HPDE6-E6E7 (cell line): ENCODE measurements around the gene RIMOC1.
"Not testable (repeated sequence)": the region's sequence is repeated elsewhere in the genome, so short reads cannot be mapped to it uniquely, and the experiment has no call there.

Experiments used
- DNase-seq: peaks from one replicate; pipeline ENCODE4 v3.0.0; 2011; ENCODE audit warnings: missing footprints; ENCODE audit errors: extremely low spot score

Gene RIMOC1

DNA sequence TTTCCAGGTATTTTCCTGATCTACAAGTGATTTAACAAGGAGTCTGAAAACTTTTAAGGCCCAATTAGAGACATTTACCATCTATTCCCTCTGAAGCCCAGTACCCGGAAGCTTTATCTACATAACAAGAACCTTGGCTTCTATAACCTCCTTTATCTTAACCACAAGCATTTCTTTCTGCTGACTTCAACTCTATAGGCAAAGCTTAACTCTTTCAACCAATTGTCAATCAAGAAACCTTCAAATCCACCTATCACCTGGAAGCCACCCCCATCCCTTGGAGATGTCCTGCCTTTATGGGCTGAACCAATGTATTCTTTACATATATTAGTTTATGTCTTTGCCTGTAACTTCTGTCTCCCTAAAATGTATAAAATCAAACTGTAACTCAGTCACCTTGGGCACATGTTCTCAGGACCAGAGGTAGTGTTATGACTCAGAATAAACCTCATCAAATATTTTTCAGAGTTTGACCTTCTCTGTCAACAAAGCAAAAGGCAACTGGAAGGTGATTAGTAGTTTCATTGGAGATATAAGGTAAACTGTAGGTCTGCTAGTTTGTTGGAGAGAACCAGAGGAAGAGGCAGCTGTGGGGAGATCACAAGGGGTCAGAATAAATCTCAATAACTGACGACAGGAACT is 13.0 kb upstream of the RIMOC1 start:
- DNase-seq: no peak

DNA sequence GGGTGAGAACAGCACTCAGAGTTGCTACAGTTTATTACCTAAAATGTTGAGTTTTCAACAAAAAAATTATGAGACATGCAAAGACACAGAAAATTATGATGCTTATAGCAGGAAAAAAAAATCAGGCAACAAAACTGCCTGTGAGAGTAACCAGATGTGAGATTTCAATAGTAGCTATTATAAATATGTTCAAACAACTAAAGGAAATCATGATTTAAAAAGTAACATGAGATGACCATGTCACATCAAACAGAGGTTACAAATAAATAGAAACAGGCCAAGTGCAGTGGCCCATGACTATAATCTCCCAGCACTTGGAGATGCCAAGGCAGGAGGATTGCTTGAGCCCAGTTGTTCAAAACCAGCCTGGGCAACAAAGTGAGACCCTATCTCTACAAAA is 12.1 kb upstream of the RIMOC1 start:
- DNase-seq: no peak

DNA sequence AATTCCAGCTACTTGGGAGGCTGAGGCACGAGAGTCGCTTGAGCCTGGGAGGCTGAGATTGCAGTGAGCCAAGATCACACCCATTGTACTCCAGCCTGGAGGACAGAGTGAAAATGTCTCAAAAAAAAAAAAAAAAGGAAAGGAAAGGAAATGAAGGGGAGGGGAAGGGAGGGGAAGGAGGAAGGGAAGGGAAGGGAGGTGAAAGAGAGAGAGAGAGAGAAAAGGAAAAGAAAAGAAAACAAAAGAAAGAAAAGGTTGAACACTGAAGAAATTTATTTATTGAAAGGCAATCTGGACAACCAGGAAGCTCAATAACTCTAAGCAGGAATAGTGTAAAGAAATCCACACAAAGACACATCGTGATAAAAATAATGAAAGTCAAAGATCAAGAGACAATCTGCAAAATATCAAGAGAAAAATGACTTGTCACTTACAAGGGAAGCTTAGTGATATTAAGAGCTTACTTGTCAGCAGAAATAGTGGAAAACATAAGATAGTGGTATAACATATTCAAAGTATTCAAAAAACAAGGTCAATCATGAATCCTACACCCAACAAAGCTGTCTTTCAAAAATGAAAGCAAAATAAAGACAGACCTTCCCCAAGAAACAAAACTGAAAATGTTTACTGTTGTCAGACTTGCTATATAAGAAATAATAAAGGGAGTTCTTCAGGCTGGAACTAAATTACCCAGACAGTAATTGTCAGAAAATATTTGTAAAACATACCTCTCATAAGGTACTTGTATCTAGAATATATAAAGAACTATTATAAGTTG is 10.9 kb upstream of the RIMOC1 start:
- DNase-seq: no peak

DNA sequence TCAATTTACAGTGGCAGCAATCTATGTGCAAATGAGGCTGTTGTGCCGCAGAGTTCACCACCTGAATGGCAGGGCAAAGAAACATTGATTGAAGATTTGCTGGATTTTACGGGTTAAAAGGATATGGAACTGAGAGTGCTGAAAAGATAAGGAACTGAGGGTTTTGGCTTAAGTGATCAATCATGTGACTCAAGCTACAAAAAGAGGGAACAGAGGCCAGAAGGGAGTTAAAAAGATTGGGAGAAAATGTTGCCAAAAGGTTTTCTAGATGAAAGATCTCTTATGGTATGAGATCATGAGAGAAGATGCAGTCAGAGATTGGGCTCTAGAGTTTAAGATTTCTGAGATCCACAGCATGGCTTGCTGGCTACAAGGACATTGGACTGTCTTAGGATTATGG is 7.9 kb upstream of the RIMOC1 start:
- no peak for DNase-seq

DNA sequence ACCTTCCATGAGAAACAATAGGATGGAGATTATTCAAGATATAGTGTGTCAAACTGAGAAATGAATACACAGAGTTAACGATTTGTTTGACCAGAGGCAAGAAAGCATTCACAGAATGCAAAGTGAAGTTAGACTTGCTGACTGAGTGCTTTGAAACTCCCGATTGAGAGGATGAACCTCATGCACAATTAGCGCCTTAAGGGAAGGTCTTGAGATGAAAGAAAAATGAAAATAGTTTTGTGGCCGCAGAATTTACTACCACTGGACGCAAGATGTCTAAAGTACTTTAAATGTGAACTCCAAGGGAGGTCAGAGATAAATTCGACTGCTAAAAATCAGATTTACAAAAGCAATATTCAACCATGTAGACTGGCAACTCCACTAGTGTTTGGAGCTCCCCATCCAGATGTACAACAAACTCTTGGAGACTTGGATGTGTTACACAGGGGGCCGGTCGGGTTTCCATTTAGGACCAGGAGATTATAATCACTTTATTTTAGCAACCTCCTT is 707 bp upstream of the RIMOC1 start:
- no peak for DNase-seq

DNA sequence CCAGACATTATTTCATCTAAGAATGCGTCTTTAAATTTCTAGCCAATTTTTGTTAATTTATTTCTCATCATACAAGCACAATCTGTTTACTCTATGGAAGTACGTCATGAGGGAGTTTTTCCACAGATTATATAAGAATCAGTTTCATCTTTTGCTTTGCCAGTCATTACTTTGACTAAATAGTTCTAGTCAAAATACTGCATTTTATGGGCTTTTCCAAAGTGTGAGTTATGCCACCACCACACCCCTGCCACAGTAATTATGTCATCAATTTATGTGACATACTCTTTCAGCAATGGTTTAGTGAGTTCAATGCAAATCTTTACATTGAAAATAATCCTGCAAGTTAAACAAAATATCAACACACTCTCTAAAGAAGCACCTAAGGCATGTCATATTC is 2.0 kb downstream of the RIMOC1 start:
- no peak for DNase-seq

DNA sequence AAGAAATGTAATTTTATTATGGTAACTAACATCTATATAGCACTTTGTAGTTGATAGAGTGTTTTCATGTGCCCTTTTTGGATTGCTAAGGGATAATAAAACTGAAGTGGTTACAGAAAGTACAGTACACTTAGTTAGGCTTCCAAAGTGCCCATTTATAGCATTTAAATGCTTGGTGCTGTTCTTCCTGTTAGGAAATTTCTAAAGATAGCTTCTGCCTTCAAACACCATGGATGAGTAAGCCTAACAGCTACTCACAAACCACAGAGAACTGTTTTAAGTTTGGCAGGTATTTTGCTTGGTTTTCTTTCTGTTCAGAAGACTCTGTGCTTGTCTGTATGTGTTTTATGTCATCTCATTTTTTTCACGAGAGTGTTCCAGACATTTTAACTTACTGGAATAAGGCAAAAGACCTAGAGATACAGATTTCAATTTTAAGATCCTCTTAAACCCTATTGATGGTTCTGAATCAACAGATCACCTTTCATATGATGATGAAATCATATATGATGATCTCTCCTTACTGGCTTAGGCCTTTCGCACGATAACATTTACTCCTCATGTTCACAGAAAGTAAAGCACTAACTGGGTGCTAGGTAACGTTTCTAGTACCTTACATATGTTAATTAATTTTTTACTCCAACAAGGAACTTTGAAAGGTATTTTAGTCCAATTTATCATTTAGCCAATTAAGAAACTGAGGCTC is 4.4 kb downstream of the RIMOC1 start:
- DNase-seq: no peak

DNA sequence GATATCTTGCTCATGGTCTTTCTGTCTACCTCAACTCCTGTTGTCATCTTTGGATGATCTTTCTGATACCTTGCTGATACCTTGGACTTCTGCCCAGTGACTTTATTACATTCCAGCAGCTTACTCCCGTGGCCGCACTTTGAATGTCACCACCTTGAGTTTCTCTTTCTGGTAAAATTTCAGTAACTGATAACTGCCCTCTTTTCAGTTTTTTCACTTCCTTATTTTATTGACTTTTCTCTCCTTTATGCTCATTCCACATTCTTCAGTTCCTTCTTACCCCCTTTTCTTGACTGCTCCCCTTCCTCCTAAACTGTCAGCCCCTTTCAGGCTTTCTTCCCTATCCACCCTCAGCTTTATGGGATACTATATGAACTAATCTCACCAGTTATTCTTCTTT is 14.0 kb downstream of the RIMOC1 start:
- no peak for DNase-seq

DNA sequence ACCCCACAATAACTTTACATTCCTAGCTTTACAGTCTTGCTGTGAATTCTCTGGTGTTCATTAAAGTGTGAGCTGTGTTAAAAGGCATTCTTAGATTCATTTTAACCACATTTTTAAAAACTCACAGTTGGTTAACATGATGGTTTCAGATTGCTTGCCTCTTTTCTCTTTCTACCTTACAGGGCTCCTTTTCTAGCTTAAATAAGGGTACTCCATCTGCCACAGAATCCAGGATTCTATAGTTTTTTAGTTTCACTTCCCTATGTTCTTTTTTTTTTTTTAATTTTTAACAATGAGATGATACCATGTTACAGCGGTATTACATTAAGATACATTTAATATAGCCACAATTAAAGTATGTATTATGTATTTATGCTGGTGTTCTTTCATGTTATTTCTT is 17.0 kb downstream of the RIMOC1 start:
- no peak for DNase-seq

DNA sequence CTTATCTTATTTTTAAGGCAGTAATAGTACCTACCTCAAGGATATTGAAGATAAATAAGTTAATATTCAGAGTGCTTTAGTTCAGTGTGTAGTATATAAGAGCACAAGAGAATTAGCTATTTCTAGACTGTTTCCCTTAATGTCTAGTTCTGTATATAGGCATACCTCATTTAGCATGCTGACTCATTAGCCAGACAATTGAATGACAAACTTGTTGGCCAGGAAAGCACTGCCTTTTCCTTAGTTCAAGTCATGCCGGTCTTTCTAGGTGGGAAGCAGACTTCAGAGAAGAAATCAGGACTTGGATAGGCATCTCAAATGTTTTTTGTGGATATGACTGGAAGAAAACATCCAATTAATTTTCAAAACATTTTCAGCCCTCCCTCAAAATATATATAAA is 17.7 kb downstream of the RIMOC1 start:
- DNase-seq: peak; percentile 36

DNA sequence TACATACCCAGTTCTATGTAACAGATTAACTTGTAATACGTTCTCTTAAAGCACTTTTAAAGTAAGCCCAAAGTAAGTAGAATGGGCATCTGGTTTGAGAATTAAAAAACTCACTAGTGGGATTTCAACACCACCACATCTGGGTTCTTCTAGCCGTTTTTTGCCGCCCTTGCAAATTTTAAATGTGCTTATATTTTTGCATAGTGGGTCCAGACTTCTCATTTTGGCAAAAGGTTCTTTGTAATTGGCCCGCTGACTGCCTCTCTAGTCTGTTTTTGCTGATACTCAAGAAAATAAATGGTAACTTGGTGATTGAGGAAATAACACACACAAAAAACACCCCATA is 20.4 kb downstream of the RIMOC1 start:
- DNase-seq: no peak

DNA sequence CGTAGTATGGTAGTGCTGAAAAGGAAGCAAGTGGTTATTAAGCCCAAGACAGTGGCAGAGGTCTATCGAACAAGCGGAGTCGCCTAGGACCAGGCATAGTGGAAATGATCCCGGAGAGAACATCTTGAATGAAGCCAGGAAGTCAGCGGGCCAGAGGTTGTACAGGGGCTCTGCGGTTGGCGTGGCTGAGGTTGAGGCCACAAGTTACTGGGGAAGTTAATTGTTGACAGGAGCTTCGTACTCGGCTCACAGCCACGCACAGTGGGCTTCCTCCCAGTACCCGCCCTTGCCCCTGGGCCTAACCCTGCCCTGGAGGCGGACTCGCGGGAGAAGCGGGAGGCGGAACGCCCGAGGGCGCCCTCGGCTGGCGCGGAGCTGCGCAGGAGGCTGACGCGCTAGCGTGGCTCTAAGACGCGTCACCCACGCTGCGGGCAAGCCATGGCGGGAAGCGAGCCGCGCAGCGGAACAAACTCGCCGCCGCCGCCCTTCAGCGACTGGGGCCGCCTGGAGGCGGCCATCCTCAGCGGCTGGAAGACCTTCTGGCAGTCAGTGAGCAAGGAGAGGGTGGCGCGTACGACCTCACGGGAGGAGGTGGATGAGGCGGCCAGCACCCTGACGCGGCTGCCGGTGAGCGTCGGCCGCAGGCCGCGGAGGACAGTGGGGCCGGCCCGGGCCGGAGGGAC is 20.9 kb downstream of the RIMOC1 start, which contains the start of gene FBXO4:
Gene FBXO4, plus strand, starts transcription at position 410 of the 683 bp plus-strand sequence. Its CDS starts 29 bp downstream, at position 439.
- DNase-seq: peak; percentile 58

DNA sequence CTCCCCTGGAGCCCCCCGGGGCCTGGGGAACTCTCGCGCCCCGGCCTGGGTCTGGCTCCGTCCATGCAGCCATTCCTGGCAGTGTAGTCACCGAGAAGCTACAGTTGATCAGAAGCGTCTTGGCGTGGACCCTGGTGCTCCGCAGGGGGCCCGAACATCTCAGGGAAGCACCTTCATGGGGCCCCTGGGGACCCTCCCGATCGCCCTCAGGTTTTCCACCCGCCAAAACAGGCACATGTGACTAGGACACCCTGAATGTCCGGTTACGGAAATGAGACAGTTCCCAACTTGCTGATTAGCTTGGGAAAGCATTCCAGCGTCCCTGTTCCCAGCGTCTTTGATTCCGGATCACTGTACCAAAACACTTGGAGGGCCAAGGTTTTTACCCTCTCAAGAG is 21.4 kb downstream of the RIMOC1 start:
- DNase-seq: peak; percentile 7

DNA sequence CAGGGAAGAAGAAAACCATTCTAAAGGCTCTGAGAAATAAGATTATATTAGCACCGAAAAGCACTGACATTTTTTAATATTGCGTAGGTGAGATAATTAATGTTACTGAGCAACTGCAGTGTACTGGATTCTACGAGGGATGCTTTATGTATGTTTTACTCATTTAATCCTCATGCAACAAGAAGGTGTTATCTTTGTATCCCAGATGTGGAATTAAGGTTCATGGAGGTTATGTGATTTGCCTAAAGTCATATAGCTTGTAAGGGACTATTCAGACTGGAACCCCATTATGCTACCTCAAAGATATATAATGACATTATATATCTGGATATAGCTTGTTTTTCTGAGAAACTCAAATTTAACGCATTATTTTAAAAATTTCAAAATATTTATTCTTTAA is 23.5 kb downstream of the RIMOC1 start:
- no peak for DNase-seq

DNA sequence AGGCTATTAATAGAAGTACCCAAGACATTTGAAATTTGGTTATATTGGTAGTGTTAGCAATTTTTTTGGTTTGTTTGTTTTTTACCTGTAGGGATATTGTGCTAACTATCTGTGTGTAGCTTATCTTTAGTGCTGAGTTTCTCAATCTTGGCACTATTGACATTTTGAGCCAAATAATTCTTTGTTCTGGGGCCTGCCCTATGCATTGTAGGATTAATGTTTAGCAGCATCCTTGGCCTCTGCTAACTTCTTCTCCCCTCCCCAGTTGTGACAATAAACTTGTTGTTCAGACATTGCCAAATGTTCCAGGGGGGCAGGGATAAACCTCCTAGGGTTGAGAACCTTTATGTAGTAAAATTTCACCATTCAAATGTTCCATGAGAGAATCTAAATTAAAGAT is 24.9 kb downstream of the RIMOC1 start:
- no peak for DNase-seq

DNA sequence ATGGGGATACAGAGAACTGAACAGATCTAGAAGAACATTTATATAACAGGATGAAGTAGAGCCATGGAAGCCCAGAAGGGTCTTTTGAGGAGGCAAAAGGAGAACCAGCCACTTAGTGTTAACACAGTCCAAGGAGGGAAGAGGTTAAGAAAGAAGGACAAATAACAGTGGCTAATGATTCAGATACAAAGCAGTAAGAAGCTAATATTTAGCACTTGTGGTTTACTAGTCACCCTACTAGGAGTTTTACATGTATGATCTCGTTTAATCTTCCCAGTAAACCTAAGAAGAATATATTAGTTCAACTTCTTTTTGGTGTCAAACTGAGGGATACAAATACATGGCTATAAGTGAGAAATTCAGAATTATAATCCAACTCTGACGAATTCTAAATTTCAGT is 28.6 kb downstream of the RIMOC1 start:
- DNase-seq: no peak

DNA sequence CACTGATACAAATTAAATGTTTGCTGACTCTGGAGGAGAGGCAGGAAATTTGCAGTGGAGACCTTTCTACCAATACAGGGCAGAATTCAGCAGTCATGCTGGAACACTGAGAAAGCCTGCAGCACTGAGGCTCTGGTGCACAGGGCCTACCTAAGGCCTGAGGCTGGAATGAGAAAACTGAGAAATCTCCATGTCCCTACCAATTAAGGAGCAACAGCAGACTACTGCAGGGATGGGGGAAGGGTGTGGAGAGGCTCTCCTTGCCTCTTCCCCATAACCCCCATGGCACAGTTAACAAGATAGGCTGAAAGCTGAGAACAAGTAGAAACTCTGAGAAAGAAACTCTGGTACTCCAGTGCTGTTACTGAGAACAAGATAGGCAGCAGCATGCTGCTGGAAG is 31.4 kb downstream of the RIMOC1 start:
- DNase-seq: no peak

DNA sequence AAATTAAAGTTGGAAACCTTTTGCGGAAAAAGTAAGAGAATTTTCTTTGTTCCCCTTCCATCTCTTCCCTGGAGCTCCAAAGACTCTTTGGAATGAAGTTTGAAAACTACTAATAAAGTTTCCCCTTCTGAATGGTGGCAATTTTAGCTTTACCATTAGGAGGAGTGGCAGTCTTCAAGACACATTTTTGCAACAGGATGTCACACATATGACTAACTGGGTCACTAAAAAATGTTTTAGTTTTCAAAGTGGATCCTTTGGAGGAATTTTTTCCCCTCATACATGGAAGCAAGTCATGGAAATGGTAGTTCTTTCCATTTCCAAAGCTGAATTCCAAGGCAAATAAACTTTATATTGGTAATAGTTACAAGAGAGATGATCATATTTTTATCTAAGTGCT is 36.5 kb downstream of the RIMOC1 start:
- DNase-seq: no peak

DNA sequence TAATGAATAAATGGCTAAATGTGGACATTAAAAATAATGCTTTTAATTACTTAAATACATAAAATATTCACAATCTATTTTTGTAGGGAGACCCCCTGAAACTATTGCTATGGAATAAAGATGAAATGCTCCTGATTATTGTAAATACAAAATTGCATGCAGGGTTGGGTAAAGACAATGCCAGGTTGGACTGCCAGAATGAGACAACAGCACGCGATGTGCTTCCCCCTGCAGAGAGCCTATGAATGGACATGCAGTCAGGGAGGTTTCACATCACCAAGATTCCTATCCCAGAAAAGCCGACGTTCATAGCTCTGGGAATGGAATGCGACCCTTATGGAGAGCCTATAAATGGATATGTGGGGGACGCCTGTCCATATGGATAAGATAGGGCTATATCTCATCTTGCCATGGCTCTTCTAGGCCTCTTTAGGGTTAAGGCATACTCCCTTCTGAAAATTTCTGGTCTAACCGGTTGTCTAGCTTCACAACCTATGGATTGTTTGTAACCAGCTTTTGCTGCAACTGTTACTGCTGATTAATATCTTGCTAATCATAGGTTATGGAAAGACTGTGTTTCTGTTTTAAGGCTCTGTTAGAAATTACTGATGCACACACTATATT is 41.3 kb downstream of the RIMOC1 start:
- not testable (repeated sequence) for DNase-seq

DNA sequence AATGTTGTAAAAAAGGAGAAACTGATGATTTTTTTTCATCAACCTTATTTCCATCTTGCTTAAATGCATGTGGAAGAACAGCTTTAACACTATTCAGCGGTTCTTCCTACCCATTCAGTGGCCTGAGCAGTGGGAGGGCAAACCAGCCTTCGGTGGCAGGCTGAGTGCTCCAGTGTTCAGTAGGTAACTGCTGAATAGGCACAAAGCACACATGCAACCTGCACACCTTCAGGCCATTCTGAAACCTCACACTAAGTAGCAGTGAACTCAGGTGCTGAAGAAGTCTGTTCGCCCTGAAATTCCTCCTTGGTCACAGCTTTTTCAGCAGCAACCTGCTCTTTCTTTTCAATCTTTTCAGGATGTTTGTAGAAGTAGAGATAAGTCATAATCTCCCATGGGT is 47.1 kb downstream of the RIMOC1 start:
- no peak for DNase-seq
